ENCODE data around the gene EFNA3. TPM values are rescaled to one million over a fixed set of nuclear protein-coding genes. Genes with fewer than 3 reads are reported as not detected.

EFNA3 gene
- total and polyA plus RNA-seq, 9 of the 15 experiments (the other 6 are each of a cell fraction or from before 2014, with no cell fraction given) = 0.59 to 7.9 (median 4.7) TPM

DNA sequence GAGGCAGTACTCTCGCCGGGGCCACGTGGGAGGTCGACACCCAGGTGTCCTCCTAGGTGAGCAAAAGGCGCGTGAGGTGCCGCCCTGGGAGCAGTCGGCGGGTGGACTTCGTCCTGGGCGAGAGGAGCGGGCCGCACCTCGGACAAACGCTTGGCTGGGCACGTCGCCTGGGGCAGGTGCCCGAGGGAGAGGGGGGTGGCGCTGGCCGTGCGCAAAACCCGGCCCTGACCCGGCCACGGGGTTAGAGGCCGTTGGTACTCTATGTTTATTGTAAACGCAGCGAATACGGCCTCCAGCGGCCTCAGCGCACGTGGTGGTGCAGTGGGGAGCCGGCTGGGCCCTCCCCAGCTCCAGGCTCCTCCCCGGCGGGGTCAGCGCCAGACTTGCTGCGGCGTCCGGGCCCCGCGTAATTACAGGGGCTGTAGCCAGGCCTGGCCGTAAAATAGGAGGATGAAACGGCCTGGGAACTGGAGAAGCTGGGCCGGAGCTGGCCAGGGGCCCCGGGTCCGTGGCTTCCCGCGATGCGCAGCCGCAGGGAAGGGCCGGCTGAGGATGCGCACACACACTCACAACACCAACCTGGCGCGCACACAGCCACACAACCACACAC, 47.4 kb downstream of the EFNA3 start (continued):
- TF ChIP-seq, protein P1, sequence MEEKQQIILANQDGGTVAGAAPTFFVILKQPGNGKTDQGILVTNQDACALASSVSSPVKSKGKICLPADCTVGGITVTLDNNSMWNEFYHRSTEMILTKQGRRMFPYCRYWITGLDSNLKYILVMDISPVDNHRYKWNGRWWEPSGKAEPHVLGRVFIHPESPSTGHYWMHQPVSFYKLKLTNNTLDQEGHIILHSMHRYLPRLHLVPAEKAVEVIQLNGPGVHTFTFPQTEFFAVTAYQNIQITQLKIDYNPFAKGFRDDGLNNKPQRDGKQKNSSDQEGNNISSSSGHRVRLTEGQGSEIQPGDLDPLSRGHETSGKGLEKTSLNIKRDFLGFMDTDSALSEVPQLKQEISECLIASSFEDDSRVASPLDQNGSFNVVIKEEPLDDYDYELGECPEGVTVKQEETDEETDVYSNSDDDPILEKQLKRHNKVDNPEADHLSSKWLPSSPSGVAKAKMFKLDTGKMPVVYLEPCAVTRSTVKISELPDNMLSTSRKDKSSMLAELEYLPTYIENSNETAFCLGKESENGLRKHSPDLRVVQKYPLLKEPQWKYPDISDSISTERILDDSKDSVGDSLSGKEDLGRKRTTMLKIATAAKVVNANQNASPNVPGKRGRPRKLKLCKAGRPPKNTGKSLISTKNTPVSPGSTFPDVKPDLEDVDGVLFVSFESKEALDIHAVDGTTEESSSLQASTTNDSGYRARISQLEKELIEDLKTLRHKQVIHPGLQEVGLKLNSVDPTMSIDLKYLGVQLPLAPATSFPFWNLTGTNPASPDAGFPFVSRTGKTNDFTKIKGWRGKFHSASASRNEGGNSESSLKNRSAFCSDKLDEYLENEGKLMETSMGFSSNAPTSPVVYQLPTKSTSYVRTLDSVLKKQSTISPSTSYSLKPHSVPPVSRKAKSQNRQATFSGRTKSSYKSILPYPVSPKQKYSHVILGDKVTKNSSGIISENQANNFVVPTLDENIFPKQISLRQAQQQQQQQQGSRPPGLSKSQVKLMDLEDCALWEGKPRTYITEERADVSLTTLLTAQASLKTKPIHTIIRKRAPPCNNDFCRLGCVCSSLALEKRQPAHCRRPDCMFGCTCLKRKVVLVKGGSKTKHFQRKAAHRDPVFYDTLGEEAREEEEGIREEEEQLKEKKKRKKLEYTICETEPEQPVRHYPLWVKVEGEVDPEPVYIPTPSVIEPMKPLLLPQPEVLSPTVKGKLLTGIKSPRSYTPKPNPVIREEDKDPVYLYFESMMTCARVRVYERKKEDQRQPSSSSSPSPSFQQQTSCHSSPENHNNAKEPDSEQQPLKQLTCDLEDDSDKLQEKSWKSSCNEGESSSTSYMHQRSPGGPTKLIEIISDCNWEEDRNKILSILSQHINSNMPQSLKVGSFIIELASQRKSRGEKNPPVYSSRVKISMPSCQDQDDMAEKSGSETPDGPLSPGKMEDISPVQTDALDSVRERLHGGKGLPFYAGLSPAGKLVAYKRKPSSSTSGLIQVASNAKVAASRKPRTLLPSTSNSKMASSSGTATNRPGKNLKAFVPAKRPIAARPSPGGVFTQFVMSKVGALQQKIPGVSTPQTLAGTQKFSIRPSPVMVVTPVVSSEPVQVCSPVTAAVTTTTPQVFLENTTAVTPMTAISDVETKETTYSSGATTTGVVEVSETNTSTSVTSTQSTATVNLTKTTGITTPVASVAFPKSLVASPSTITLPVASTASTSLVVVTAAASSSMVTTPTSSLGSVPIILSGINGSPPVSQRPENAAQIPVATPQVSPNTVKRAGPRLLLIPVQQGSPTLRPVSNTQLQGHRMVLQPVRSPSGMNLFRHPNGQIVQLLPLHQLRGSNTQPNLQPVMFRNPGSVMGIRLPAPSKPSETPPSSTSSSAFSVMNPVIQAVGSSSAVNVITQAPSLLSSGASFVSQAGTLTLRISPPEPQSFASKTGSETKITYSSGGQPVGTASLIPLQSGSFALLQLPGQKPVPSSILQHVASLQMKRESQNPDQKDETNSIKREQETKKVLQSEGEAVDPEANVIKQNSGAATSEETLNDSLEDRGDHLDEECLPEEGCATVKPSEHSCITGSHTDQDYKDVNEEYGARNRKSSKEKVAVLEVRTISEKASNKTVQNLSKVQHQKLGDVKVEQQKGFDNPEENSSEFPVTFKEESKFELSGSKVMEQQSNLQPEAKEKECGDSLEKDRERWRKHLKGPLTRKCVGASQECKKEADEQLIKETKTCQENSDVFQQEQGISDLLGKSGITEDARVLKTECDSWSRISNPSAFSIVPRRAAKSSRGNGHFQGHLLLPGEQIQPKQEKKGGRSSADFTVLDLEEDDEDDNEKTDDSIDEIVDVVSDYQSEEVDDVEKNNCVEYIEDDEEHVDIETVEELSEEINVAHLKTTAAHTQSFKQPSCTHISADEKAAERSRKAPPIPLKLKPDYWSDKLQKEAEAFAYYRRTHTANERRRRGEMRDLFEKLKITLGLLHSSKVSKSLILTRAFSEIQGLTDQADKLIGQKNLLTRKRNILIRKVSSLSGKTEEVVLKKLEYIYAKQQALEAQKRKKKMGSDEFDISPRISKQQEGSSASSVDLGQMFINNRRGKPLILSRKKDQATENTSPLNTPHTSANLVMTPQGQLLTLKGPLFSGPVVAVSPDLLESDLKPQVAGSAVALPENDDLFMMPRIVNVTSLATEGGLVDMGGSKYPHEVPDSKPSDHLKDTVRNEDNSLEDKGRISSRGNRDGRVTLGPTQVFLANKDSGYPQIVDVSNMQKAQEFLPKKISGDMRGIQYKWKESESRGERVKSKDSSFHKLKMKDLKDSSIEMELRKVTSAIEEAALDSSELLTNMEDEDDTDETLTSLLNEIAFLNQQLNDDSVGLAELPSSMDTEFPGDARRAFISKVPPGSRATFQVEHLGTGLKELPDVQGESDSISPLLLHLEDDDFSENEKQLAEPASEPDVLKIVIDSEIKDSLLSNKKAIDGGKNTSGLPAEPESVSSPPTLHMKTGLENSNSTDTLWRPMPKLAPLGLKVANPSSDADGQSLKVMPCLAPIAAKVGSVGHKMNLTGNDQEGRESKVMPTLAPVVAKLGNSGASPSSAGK (IDR thresholded peaks at IDR 0.05) = peak; percentile 25; the same call in 1 of the 2 replicates
- TF ChIP-seq POLR2G (IDR thresholded peaks at IDR 0.05; ENCODE audit: low read depth, low read length) (0 out of 2 replicates have a peak, but pooled peaks have one; percentile 29), MYC (IDR thresholded peaks at IDR 0.05; ENCODE audit: low read depth, low read length) (0 out of 2 replicates have a peak, but pooled peaks have one; percentile 25), MYC (CRISPR knock-in tag; IDR thresholded peaks at IDR 0.05; ENCODE audit: borderline replicate concordance, low read depth) (no peak), FIP1L1 (IDR thresholded peaks at IDR 0.05; ENCODE audit: low read depth, low read length, poor library complexity, severe bottlenecking) (peak; percentile 39), L3MBTL2 (IDR thresholded peaks at IDR 0.05) (peak; percentile 19; the same call in 1 of the 2 replicates)
- TF ChIP-seq, protein P2, sequence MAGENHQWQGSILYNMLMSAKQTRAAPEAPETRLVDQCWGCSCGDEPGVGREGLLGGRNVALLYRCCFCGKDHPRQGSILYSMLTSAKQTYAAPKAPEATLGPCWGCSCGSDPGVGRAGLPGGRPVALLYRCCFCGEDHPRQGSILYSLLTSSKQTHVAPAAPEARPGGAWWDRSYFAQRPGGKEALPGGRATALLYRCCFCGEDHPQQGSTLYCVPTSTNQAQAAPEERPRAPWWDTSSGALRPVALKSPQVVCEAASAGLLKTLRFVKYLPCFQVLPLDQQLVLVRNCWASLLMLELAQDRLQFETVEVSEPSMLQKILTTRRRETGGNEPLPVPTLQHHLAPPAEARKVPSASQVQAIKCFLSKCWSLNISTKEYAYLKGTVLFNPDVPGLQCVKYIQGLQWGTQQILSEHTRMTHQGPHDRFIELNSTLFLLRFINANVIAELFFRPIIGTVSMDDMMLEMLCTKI (IDR thresholded peaks at IDR 0.05; ENCODE audit: partially characterized antibody) = no peak
- TF ChIP-seq, protein P3, sequence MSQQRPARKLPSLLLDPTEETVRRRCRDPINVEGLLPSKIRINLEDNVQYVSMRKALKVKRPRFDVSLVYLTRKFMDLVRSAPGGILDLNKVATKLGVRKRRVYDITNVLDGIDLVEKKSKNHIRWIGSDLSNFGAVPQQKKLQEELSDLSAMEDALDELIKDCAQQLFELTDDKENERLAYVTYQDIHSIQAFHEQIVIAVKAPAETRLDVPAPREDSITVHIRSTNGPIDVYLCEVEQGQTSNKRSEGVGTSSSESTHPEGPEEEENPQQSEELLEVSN (IDR thresholded peaks at IDR 0.05; ENCODE audit: borderline replicate concordance in 1 of 2, extremely low read depth in 1 of 2, insufficient read depth in 1 of 2, insufficient read length in 1 of 2, low read depth in 1 of 2, low read length in 1 of 2, poor library complexity in 1 of 2, severe bottlenecking in 1 of 2) = peak in 1 of 2 experiments; percentile 63
- TF ChIP-seq, protein P4, sequence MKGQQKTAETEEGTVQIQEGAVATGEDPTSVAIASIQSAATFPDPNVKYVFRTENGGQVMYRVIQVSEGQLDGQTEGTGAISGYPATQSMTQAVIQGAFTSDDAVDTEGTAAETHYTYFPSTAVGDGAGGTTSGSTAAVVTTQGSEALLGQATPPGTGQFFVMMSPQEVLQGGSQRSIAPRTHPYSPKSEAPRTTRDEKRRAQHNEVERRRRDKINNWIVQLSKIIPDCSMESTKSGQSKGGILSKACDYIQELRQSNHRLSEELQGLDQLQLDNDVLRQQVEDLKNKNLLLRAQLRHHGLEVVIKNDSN (CRISPR knock-in tag; IDR thresholded peaks at IDR 0.05) = peak; percentile 23; the same call in 1 of the 2 replicates
